Activated CD8-positive, alpha-beta T cell treated with anti-CD3 and anti-CD28 coated beads, Interleukin-2, amount 10 ng/mL, durations not matched to agents 7 days and 5 days (primary cell): ENCODE results near the gene CTNND1. TPM values are rescaled to one million over a fixed set of nuclear protein-coding genes. Genes with fewer than 3 reads are reported as not detected.

Experiments
- ATAC-seq: fragments of 150-1000 bp; cut with Tn5 transposase; one replicate; pipeline ENCODE4 v1.10.0; 2021; ENCODE audit warnings: moderate library complexity
- CTCF ChIA-PET: fragments of 350-600 bp; sonication (Branson Sonifier 250); formaldehyde crosslinking; loops from one replicate; lab custom pipeline; 2021; ENCODE audit warnings: antibody characterized with exemption; lab: Charles Lee
- POLR2A ChIA-PET: fragments of 350-600 bp; sonication (Branson Sonifier 250); formaldehyde crosslinking; loops from one replicate; lab custom pipeline; 2021; ENCODE audit warnings: antibody characterized with exemption; lab: Charles Lee
- DNase-seq: peaks from one replicate; pipeline ENCODE4 v3.0.0-alpha.2; 2020
- H3K27ac Mint-ChIP-seq: one replicate; pipeline ENCODE4 v1.8.0; 2021; ENCODE audit warnings: mild to moderate bottlenecking, mixed read lengths
- H3K27me3 Mint-ChIP-seq: one replicate; pipeline ENCODE4 v1.8.0; 2021; ENCODE audit warnings: low read depth, mixed read lengths
- H3K36me3 Mint-ChIP-seq: one replicate; pipeline ENCODE4 v1.8.0; 2021; ENCODE audit warnings: low read depth, mixed read lengths
- H3K4me1 Mint-ChIP-seq: one replicate; pipeline ENCODE4 v1.8.0; 2021; ENCODE audit warnings: low read depth, mixed read lengths
- H3K4me3 Mint-ChIP-seq: one replicate; pipeline ENCODE4 v1.8.0; 2021; ENCODE audit warnings: mild to moderate bottlenecking, mixed read lengths
- H3K9me3 Mint-ChIP-seq: one replicate; pipeline ENCODE4 v1.8.0; 2022; ENCODE audit warnings: mixed read lengths; ENCODE audit not compliant: insufficient read depth
- total RNA-seq, 2 experiments: library from RNA; stranded (reverse); gene quantifications; one replicate each; pipeline ENCODE4 v1.2.3, GENCODE V29; 2021

The CTNND1 gene
- total RNA-seq, 2 experiments from 2014 or later: 6.8 to 8.4 TPM

DNA sequence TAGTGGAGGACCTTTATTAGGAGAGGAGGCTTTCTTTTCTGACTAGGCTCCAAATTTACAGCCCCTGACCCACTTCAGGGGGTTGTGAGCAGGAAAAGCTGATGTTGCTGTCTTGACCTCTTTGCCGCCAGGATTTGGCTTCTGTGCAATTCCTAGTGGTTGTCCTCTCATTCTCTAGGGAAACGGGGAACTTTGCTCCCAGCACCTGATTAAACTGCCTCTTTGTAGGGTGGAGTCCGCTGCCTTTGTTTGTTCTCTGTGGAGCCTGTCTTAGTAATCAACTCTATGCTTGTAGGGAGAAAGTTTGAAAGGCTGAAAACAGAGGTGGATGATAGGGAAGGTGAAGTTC, 16.3 kb downstream of the CTNND1 start:
- Mint-ChIP-seq H3K27ac (no peak overlapping the region), H3K4me1 (peaks cover 47% of the 10 kb centered on the region), H3K9me3 (no peaks in the 10 kb centered on the region), H3K4me3 (no peak overlapping the region), H3K27me3 (no peaks in the 10 kb centered on the region), H3K36me3 (peaks cover 9% of the 10 kb centered on the region)
- ChIA-PET CTCF (interaction anchor here (0.9 to 2.6 kb wide), 3 partner anchors 9 to 26 kb away, joined by 3 to 10 read pairs (median 3); partner anchors contain the start of gene BTBD18), POLR2A (no interaction called here)
- no peak for DNase-seq
- no peak for ATAC-seq

DNA sequence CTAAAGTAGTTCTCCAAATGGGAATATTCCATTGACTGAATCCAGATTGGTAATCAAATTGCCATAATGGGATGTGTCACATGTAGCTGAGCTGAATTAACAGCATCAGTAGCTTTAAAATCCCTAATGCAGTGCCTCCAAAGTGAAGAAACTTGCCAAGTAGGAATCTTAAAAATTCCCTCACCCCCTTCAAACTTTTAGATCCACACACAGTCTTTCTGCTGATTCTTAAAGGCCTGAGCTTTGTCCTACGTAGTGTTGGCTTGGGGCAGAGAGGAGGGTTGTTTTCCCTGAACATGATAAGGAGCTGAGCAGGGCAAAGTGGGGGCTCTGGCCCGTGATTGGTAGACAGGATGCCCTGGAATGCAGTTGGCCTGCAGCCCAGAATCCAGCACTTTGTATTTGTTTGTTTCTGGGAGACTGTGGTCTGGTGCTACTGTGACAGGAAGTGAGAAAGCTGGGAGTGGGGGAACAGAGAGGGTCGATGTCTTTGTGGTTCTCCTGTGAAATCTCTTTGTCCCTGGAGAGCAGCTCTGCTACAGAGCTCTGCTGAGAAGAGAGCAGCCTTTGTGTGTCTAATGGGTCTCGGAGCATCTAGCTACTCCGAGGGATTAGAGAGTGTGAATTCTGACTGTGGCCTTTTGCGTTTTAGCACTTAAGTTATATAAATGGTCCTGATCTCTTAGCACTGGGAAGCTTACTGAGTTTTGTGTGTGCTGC, 16.9 kb downstream of the CTNND1 start:
- ATAC-seq (no peak), DNase-seq (no peak)
- Mint-ChIP-seq H3K9me3 (no peaks in the 10 kb centered on the region), H3K36me3 (peaks cover 9% of the 10 kb centered on the region), H3K27ac (no peak overlapping the region), H3K4me1 (peaks cover 46% of the 10 kb centered on the region), H3K4me3 (no peak overlapping the region), H3K27me3 (no peaks in the 10 kb centered on the region)
- POLR2A ChIA-PET: no interaction called here
- CTCF ChIA-PET: interaction anchor here (0.9 to 2.6 kb wide), 4 partner anchors 10 to 27 kb away, joined by 3 to 10 read pairs (median 4); partner anchors contain the start of gene BTBD18

DNA sequence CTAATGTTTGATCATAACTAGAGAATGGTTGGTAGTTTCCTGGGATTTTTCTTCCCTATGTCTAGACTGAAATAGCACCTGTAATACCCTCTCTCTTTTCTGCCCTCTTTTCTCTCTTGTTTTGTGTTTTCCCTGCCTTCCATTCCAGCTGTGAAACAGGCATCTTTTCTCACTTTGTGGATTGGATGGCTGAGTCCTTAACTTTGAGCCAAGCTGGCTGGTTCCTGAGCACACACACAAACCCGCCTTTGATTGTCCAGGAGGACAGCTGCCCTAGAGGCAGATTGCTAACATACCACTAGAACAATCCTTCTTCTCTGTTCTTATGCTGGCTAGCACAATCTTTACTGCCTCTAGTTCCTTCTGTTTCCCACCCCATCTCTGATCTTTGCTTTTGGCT, 17.7 kb downstream of the CTNND1 start:
- Mint-ChIP-seq H3K4me3 (no peak overlapping the region), H3K27ac (no peak overlapping the region), H3K36me3 (peaks cover 9% of the 10 kb centered on the region), H3K9me3 (no peaks in the 10 kb centered on the region), H3K4me1 (peaks cover 43% of the 10 kb centered on the region), H3K27me3 (no peaks in the 10 kb centered on the region)
- ATAC-seq (no peak), DNase-seq (no peak)
- POLR2A ChIA-PET: interaction anchor here (0.7 kb wide), 1 partner anchor 67 kb away, joined by 3 read pairs; the partner anchor contains the start of gene MED19
- CTCF ChIA-PET: interaction anchor here (1.2 to 2.6 kb wide), 2 partner anchors 21 to 28 kb away, joined by 4 to 10 read pairs; partner anchors contain the start of gene BTBD18

DNA sequence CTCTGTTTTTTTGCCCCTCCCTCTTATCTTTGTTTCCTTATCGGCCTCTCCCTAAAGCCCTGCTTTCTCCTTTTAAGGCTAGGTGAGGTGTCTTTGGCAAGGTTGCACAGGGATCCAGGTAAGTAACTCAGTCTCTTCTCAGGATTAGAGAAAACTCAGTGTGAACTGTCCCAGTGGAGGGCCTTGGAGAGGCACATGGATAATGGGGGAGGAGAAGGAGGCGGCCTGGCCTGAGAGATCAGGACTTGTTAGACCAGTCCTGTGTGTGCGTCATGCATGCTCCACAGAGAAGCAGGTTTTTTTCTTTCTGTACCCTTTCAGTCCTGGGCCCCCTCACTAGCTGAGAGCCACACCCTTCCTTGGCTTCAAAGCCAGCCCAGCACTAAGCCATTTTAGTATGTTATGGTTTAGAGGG, 19.9 kb downstream of the CTNND1 start:
- POLR2A ChIA-PET: interaction anchor here (1.3 kb wide), 2 partner anchors 9 to 40 kb away, joined by 3 read pairs; partner anchors contain the start of gene SELENOH
- ATAC-seq (no peak), DNase-seq (peak; percentile 23)
- Mint-ChIP-seq H3K27me3 (no peaks in the 10 kb centered on the region), H3K9me3 (no peaks in the 10 kb centered on the region), H3K36me3 (peaks cover 9% of the 10 kb centered on the region), H3K27ac (peak overlapping the region; percentile 62), H3K4me1 (peaks cover 30% of the 10 kb centered on the region), H3K4me3 (no peak overlapping the region)
- CTCF ChIA-PET: no interaction called here

DNA sequence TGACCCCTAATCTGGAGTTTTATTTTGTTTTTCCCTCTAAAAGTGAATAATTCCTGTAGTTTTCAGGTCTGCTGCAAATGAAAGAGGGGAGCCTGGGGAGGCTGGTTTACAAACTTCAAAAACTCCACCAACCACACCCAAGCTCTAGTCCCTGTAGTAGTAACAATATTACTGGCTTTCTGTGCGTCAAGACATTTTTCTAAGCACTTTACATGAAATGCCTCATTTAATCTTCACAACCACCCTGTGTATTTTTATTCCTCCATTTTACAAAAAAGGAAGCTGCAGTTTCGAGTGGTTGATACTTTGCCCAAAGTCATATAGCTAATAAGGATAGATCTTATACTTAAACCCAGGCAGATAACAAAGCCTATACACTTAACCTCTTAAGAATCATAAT, 23.5 kb downstream of the CTNND1 start:
- ATAC-seq (no peak), DNase-seq (no peak)
- H3K4me1 Mint-ChIP-seq: peaks cover 33% of the 10 kb centered on the region
- CTCF ChIA-PET: interaction anchor here (0.6 to 1.2 kb wide), 5 partner anchors 8 to 41 kb away, joined by 3 to 5 read pairs (median 3); partner anchors contain the start of gene BTBD18
- no peak overlapping the region for H3K4me3 Mint-ChIP-seq
- no peaks in the 10 kb centered on the region for H3K9me3 Mint-ChIP-seq
- H3K27ac Mint-ChIP-seq: no peak overlapping the region
- H3K27me3 Mint-ChIP-seq: no peaks in the 10 kb centered on the region
- POLR2A ChIA-PET: no interaction called here
- peaks cover 13% of the 10 kb centered on the region for H3K36me3 Mint-ChIP-seq

DNA sequence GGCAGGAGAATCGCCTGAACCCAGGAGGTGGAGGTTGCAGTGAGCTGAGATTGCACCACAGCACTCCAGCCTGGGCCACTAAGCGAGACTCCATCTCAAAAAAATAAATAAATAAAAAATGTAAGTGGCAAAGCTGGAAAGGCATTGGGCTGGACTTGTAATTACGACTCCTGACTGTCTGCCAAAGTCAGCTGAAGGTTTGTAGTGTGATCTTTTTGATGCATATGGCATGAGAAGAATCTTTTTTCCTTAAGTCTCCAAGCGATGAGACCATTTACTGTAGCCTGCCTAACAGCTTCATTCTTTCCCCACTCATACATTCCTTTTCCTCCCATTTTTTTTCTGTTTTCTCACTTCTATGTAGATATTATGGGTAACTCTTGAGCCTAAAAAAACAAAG, 24.8 kb downstream of the CTNND1 start:
- POLR2A ChIA-PET: no interaction called here
- Mint-ChIP-seq H3K27ac (no peak overlapping the region), H3K9me3 (no peaks in the 10 kb centered on the region), H3K36me3 (peaks cover 13% of the 10 kb centered on the region), H3K4me3 (no peak overlapping the region), H3K4me1 (peaks cover 37% of the 10 kb centered on the region), H3K27me3 (no peaks in the 10 kb centered on the region)
- ATAC-seq (no peak), DNase-seq (no peak)
- CTCF ChIA-PET: interaction anchor here (1.1 kb wide), 1 partner anchor 35 kb away, joined by 4 read pairs; the partner anchor contains the start of gene BTBD18

DNA sequence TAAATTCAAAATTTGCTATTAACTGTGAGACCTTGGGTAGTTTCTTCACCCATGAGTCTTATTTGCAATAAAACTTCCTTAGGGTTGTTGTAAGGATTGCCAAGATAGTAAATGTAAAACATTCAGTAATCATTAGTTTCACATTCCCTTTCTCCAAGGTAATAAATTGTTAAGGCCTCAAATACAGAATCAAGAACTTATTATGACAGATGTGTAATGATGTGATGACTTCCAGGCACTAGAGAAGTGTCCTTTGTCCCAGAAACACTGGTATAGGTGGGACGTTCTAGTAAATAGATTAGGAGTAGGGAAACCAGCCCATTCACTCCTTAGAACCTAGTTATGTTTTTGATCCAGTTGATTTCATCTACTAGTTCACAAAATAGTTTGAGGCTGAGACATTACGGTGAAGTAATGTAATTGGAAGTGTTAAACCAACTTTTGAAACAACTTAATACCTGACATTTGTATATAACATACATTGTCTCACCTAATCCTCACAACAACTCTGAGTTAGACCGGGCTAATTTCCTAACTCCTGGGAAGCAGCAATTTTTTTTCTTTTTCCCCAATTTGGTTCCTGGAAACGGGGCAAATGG, 25.5 kb downstream of the CTNND1 start:
- H3K27me3 Mint-ChIP-seq: no peaks in the 10 kb centered on the region
- CTCF ChIA-PET: interaction anchor here (1.1 kb wide), 1 partner anchor 36 kb away, joined by 4 read pairs; the partner anchor contains the start of gene BTBD18
- no peak for DNase-seq
- ATAC-seq: no peak
- peaks cover 9% of the 10 kb centered on the region for H3K36me3 Mint-ChIP-seq
- POLR2A ChIA-PET: no interaction called here
- H3K9me3 Mint-ChIP-seq: no peaks in the 10 kb centered on the region
- peaks cover 39% of the 10 kb centered on the region for H3K4me1 Mint-ChIP-seq
- H3K4me3 Mint-ChIP-seq: no peak overlapping the region
- no peak overlapping the region for H3K27ac Mint-ChIP-seq

DNA sequence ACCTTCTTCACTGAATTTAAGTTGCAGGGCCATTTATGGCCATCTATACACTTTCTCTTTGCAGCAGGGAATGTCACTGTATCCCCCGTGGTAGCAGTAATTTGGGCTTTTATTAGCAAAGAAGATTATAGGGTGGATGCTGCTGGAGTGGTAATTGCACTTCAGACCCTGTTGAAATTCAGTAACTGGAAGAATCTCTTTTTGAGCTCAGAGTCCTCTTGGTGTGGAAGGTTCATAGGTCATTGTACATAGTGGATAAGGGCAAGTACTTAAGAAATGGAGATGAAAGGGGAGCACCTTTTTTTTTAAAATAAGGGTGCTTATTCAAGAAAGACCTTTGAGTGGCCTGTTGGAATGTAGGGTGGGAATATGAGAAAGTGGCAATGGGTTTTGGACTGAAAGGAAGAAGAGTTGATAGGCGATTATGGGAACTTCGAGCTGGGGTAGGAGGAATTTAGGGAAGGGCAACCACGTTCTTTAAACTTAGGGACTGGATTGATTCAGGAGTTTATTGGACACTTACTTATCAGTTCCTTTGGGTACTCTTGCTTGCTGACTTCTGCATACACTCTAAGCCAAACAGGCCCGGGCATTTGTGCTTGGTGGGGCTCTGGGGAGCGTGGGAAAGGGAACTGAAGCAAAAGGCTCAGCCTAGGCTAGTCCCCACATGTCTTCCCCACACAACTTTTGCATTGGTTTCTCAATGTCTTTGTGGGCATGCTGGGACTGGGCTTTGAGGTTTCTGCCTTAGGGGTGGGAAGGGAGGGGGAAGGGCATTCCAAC, 26.5 kb downstream of the CTNND1 start:
- Mint-ChIP-seq H3K4me3 (no peak overlapping the region), H3K27ac (peak overlapping the region; percentile 14), H3K4me1 (peaks cover 47% of the 10 kb centered on the region), H3K36me3 (peaks cover 6% of the 10 kb centered on the region), H3K27me3 (no peaks in the 10 kb centered on the region), H3K9me3 (no peaks in the 10 kb centered on the region)
- ChIA-PET POLR2A (interaction anchor here (1.2 kb wide), 1 partner anchor 47 kb away, joined by 5 read pairs; the partner anchor contains the start of gene SELENOH), CTCF (interaction anchor here (2.2 kb wide), 1 partner anchor 12 kb away, joined by 16 read pairs; no protein-coding TSS in a partner anchor)
- DNase-seq (no peak), ATAC-seq (no peak)

DNA sequence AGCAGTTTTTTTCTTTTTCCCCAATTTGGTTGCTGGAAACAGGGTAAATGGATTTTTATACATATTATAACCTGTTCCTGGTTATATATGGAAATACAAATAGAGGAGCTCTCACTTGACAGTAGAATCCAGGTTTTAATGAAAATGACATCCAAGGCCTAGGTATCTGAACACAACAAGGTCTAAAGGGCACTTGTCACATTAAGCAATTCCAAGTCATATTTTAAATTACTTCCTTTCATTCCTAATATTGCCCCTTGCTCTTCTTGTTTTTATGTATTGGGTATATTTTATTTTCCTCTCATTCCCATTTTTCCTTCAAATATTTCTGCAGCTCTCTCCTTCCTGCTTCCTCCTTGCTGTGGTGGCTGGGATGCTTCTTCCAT, 27.1 kb downstream of the CTNND1 start:
- Mint-ChIP-seq H3K27me3 (no peaks in the 10 kb centered on the region), H3K4me3 (no peak overlapping the region), H3K27ac (no peak overlapping the region), H3K9me3 (no peaks in the 10 kb centered on the region), H3K36me3 (peaks cover 7% of the 10 kb centered on the region), H3K4me1 (peaks cover 52% of the 10 kb centered on the region)
- DNase-seq (no peak), ATAC-seq (no peak)
- ChIA-PET CTCF (interaction anchor here (2.2 kb wide), 1 partner anchor 12 kb away, joined by 16 read pairs; no protein-coding TSS in a partner anchor), POLR2A (interaction anchor here (1.2 kb wide), 1 partner anchor 47 kb away, joined by 5 read pairs; the partner anchor contains the start of gene SELENOH)

DNA sequence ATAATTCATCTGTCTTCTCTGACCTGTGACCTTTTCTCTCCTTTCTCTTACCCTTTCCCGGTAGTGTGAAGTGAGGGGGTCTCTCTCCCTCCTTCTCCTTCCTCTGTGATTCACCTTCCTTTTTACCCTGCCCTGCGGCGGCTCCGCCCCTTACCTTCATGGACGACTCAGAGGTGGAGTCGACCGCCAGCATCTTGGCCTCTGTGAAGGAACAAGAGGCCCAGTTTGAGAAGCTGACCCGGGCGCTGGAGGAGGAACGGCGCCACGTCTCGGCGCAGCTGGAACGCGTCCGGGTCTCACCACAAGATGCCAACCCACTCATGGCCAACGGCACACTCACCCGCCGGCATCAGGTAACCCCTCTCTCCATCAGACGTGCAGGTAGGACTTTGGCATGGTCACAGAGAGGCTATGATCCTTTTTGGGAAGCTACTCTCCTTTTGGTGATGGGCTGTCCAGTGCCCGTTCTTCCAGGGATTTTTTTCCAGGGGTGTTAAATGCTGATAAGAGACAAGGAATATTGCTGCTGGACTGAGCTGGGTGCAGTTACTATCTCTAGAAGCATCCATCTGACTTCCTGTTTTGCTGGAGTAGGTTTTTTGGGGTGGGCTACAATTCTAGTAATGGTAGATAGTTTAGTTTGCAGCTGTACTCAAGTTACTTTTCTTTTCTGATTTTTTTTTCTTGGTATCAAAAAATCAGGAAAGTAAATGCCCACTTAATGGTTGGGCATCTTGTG, 29.9 kb downstream of the CTNND1 start:
- Mint-ChIP-seq H3K4me1 (peaks cover 66% of the 10 kb centered on the region), H3K27ac (peak overlapping the region; percentile 96), H3K36me3 (peaks cover 21% of the 10 kb centered on the region), H3K27me3 (no peaks in the 10 kb centered on the region), H3K9me3 (no peaks in the 10 kb centered on the region), H3K4me3 (peak overlapping the region; percentile 52)
- ChIA-PET POLR2A (interaction anchor here (0.6 to 4.0 kb wide), 3 partner anchors 9 to 58 kb away, joined by 4 to 46 read pairs (median 4); partner anchors contain the start of gene SELENOH), CTCF (interaction anchor here (0.6 to 2.4 kb wide), 5 partner anchors 9 to 127 kb away, joined by 3 to 21 read pairs (median 3); partner anchors contain the start of genes BTBD18 and CTNND1)
- DNase-seq (peak; percentile 22), ATAC-seq (no peak)
